Transverse colon (tissue), 4 donors: Measurements from ENCODE around the gene GALNT2.

Experiments
- EP300 ChIP-seq: sonication (generic); formaldehyde crosslinking; IDR thresholded peaks from one replicate; pipeline ENCODE4 v1.6.1; 2017; ENCODE audit warnings: antibody characterized with exemption, low read depth
- POLR2A ChIP-seq: fragments of 450-650 bp; IDR thresholded peaks from one replicate; pipeline ENCODE4 v1.6.1; 2016; ENCODE audit warnings: antibody characterized with exemption, mild to moderate bottlenecking, moderate library complexity
- POLR2AphosphoS5 ChIP-seq, 3 donors: sonication (generic); formaldehyde crosslinking; IDR thresholded peaks; one replicate each; pipeline ENCODE4 v1.6.1; 2016; ENCODE audit warnings: antibody characterized with exemption in 3 of 3
- TF ChIP-seq, protein P1 (sequence below), 5 experiments: fragments of 200-600 bp in 3 of 5; fragments of 450-650 bp in 2 of 5; sonication (generic) in 3 of 5; IDR thresholded peaks; 1 replicate in 2 of 5; 2 replicates in 3 of 5; pipeline ENCODE4 v1.5.1; 2016 to 2017; ENCODE audit warnings: antibody characterized with exemption in 5 of 5, inconsistent platforms in 3 of 5, mild to moderate bottlenecking in 2 of 5, moderate library complexity in 1 of 5

DNA sequence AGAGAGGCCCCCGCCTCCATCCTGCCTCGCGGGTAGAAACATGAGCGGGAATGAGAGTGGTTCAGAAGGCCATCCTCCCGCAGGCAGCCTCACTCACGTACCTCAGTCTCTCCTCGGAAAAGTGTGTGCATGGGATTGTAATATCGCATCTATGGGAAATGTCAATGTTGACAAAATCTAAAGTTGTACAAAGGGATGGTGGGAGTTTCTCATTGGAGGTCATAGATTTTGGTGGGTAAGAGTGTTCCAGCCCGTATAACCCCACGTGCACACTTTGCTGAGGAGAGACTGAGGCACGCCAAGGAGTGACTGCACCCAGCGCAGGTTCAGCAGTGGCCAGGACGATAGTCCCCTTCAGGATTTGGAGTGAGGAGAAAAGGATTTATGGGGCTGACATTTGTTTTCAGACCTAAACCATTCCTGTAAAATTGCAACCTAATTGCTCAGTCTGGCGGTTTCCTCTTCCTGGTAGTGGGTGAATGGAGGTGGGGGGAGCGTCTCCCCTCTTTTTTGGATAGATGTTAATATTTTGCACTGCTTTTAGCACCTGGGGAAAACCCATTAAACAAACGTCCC, 59.6 kb downstream of the GALNT2 start:
- TF ChIP-seq, protein P1, sequence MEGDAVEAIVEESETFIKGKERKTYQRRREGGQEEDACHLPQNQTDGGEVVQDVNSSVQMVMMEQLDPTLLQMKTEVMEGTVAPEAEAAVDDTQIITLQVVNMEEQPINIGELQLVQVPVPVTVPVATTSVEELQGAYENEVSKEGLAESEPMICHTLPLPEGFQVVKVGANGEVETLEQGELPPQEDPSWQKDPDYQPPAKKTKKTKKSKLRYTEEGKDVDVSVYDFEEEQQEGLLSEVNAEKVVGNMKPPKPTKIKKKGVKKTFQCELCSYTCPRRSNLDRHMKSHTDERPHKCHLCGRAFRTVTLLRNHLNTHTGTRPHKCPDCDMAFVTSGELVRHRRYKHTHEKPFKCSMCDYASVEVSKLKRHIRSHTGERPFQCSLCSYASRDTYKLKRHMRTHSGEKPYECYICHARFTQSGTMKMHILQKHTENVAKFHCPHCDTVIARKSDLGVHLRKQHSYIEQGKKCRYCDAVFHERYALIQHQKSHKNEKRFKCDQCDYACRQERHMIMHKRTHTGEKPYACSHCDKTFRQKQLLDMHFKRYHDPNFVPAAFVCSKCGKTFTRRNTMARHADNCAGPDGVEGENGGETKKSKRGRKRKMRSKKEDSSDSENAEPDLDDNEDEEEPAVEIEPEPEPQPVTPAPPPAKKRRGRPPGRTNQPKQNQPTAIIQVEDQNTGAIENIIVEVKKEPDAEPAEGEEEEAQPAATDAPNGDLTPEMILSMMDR (IDR thresholded peaks at IDR 0.05): no peak
- TF ChIP-seq EP300 (no peak), POLR2A (no peak), POLR2AphosphoS5 (IDR thresholded peaks at IDR 0.05) (no peak)
